ENCODE data around the gene CDK18.

- no peak for TF ChIP-seq CTCF (IDR thresholded peaks at IDR 0.05; ENCODE audit: insufficient read depth, low read depth, low read length)
- no peak for TF ChIP-seq EZH2 (IDR thresholded peaks at IDR 0.05; ENCODE audit: insufficient read depth, low read length)
Observed at GRCh38 chr1:205510308-205510950, 6.0 kb downstream of the CDK18 start.

All from astrocyte (in vitro differentiated cells and primary cell).